Activated gamma-delta T cell treated with anti-CD3 and anti-CD28 coated beads, Interleukin-2, amount 50 U/mL, for 16 hours (primary cell): ENCODE results near the gene SORL1.
"Not testable (repeated sequence)": the region's sequence is repeated elsewhere in the genome, so short reads cannot be mapped to it uniquely, and the experiment has no call there.

Experiments
- DNase-seq: peaks from one replicate; pipeline ENCODE4 v3.0.0-alpha.2; 2020; ENCODE audit warnings: low read depth

Gene SORL1

GRCh38 chr11:121626980-121627379, 174.9 kb downstream of the SORL1 start:
- DNase-seq = no peak

DNA sequence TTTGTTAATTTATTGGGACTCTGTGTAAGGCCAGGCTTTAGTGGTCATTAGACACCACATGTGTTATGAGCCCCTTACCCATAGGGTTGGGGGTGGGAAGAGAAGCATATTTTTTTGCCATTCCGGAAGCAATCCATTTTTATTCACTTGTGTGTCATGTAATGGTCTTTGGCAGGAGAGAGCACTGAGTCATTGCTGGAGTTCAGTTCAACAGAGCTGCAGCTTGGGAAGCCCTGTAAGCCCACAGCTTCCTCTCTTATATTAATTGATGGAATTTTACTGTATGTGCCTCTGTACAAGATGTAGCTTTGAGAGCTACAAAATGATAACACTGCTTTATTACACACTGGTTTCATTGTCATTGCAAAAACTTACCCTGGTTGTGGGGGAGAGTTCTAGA, 177.9 kb downstream of the SORL1 start:
- DNase-seq = no peak

DNA sequence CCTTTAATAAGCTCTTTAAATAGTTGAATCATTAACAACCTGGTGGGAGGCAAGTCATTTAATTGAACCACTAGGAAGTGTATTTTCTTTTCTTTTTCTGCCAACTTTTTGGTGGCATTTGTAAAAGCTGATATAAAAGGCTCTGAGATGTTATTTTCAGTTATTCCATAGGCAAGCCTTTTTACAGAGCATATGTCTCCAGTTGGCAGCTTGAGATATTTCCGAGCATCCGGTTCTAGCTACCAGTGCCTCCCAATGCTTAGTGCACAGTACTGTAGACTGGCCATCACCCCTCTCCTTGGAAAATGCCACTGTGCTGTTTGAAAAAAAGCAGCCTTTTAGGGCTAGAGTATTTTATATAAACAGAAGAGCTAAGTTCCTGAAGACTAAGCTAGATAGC, 179.3 kb downstream of the SORL1 start:
- DNase-seq = no peak

GRCh38 chr11:121634273-121634672, 182.2 kb downstream of the SORL1 start:
- DNase-seq = no peak

DNA sequence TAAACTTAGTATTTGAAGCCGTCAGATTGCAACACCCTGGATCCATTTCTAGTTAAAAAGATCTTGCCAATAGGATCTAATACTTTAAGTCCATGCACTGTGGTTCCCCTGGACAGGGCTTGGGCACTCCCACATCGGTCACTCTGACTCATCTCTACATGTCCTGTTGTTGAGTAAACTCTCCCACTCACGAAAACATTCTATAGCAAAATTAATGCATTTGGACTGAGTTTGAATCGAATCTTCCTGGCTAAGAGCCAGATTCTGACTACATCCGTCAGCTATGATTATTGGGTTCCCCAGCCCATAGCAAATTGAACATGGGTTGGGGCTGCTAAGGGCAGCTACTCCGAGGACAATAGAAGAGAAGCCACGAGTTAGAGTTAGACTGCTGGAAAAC, 182.8 kb downstream of the SORL1 start:
- no peak for DNase-seq

DNA sequence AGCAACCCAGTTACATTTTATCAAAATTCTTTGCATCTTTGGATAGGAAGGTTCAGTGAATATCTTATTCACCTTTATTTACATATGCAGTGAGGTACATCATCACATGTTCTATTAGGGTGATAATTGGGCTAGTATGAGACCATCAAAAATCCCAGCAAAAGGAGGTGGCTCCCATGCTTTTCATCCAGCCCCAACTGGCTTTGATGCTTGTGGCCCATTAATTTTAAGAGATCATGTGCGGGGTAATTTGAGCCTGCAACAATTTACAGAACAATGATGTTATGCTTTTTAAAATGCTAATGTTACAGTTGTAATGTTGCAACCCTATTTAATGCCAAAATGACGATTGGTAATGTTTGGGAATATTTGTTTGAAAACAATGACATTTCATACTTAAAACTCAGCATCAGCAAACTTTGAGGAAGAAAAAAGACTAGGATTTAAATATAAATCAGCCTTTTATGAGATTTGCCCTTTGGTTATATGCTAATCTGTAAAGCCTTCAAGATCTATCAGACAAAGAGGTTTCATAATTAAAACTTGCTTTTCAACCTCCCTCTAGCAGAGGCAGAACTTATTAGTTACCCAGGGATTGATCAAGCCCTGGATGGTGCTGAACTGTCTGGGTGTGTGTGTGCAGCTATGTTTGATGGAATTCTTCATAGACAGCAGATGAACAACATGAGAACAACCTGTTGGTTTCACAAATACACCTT, 184.1 kb downstream of the SORL1 start:
- DNase-seq = no peak

- DNase-seq = no peak
Measured at GRCh38 chr11:121636800-121637176, 184.7 kb downstream of the SORL1 start.

DNA sequence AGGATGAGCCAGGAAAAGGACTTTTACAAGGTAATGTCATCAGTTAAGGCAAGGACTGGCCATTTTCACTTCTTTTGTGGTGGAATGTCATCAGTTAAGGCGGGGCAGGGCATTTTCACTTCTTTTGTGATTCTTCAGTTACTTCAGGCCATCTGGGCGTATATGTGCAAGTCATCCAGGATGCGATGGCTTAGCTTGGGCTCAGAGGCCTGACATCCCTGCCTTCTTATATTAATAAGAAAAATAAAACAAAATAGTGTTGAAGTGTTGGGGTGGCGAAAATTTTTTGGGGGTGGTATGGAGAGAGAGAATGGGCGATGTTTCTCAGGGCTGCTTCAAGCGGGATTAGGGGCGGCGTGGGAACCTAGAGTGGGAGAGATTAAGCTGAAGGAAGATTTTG, 185.5 kb downstream of the SORL1 start:
- not testable (repeated sequence) for DNase-seq

DNA sequence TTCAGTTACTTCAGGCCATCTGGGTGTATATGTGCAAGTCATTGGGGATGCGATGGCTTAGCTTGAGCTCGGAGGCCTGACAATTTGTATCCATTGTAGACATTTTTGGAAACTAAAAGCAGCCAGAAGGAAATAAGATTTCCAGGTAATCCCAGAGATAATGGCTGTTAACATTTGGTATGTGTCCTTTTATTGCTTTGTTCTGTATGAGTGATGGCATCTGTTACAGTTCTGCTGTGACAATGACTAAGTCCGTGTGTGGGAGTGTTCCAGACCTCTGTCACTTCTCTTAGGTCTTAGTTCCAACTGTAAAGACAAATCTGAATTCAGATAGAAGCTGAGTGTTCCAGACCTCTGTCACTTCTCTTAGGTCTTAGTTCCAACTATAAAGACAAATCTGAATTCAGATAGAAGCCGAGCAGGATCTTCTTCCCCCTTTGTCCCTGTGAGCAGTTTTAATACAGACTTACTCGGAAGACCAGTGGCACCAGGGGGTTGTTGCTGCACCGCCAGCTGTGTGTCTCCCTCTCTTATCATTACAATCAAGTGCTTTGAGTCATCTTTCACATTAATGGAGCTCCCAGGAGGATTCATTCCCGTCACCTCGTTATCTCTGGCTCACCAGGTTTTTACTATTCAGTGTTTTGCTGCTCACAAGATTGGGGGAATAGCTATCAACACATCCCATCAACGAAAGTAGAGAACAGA, 191.5 kb downstream of the SORL1 start:
- DNase-seq = no peak

DNA sequence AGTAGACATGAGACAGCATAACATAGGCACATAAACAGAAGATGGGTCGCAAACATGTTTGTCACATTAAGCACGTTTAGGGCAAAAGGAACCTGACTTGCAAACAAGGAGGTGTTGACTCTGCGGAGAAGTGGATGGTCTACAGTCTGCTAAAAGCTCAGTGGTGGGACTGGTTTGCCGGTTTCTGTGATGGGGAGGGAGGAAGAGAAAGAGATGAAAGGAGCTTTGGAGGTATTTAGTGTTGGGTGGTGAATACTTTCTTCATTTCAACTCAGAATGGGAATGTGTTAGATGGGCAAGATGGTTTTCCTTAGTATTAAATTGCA, 192.0 kb downstream of the SORL1 start:
- DNase-seq = no peak

DNA sequence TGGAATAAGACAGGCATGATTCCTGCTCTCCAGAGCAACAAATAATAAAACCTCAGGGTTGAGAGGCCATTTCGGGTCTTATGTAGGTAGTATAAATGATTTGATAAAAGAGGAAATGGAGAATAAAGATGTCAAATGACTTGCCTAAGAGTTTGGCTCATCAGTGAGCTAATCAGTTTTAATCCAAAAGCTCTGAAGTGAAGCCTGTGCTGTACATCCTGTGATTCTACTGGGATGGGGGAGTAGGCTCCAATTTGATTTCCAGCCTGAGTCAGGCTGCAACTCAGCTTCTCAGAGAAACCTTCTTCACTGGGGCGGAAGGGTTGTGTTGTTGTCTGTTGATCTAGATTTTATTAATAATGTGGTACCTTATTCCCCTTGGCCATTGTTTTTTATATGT, 192.9 kb downstream of the SORL1 start:
- no peak for DNase-seq

DNA sequence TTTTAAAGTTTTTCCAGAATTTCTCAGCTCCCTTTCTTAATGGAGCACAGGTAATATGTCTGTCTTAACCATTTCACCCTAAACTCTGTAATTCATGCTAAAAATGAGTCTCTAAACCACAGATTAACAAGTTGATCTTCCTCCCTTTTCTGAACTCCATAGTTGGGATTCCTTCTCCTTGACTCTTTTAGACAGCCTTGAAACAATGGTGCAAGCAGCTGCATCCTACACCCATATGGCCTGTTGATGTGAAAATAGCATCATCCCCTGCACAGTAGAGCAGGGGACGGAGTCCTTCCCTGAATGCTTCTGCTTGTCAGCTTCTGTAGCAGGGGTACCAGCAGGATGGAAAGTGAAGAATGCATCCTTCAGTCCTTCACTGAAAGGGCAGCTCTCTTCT, 193.5 kb downstream of the SORL1 start:
- no peak for DNase-seq

GRCh38 chr11:121648306-121648705, 196.2 kb downstream of the SORL1 start:
- no peak for DNase-seq

DNA sequence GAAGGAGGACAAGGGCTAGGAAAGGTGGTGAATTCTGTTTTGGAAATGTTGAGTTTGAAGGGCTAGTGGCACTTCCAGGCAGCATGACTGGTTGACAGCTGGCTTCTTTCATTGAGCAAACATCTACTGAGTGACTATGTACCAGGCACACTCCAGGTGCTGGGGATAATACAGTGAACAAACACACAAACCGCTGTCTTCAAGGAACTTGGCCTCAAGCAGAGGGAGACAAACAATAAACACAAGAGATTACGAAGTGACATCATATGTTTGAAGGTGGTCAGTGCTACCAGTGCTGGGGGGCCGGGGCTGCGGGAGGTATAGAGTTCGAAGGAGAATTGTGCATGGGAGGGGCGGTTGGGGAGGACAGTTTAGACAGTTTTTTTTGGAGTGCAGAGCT, 197.7 kb downstream of the SORL1 start:
- no peak for DNase-seq

DNA sequence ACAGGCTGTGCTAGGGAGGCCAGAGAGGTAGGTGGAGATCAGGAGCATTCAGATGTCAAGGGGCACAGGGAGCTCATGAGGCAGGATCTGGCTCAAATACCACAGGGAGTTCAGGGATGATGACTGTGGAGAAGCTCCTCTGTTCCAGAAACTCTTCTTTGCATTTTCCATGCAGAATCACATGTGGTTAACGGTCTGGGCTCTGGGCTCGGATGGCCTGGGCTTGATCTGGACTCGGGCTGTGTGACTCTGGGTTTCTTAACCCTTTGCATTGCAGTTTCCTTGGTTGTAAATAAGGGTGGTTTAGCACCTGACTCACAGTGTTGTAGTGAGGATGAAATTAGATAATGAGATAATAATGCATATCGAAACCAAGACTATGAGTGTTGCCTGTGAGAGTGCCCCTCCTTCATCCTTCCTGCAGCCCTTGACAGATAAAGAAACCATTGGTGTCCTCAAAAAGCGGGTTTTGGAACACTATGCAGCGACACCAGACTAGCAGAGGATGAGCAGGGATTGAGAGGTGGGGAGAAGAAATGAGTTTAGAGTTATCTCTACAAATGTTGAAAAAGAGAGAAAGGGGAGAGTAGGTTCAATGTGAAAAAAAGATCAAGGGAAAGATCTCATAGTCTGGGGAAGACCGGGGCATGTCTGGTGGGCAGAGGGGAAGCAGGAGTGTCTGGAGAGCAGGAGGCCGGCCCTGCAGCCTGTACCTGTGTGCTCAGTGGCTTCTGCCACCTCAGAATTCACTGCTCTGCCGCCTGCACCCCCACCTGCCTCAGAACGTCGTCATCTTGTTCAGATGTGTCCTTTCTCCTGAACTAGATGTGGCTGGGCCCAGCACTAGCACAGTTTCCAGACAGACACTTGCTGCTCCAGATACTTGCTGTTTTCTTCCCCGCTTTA, 198.5 kb downstream of the SORL1 start:
- DNase-seq = no peak

DNA sequence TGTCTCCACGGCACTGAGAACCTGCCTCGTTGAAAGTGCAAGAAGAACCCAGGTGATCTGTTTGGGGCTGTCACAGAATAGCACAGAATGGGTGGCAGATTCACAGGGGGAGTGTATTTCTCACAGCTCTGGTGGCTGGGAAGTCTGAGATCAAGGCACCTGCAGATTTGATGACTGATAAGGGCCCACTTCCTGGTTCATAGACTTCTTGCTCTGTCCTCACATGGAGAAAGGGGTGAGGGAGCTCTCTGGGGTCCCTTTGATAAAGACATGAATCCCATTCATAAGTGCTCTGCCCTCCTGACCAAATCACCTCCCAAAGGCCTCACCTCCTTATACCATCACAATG, 199.1 kb downstream of the SORL1 start:
- no peak for DNase-seq

GRCh38 chr11:121652971-121653370, 200.9 kb downstream of the SORL1 start:
- no peak for DNase-seq

- DNase-seq = no peak
Measured at GRCh38 chr11:121654259-121654842, 202.2 kb downstream of the SORL1 start.

- no peak for DNase-seq
Measured at GRCh38 chr11:121654843-121655536, 202.9 kb downstream of the SORL1 start.

- DNase-seq = peak; percentile 49
Measured at GRCh38 chr11:121655537-121656327, 203.6 kb downstream of the SORL1 start.
